Uterus (tissue), 4 donors: ENCODE measurements around the gene HLA-DPA1. TPM values are rescaled to one million over a fixed set of nuclear protein-coding genes. Genes with fewer than 3 reads are reported as not detected.

Experiments
- DNase-seq, 2 donors: peaks; one replicate each; pipeline ENCODE4 v3.0.0-alpha.2; 2019 to 2020
- H3K27ac ChIP-seq, 2 donors: fragments of 200-600 bp; sonication (generic); 1 replicate in 1 of 2; 2 replicates in 1 of 2; pipeline ENCODE4 v1.5.1; 2016 to 2018
- H3K27me3 ChIP-seq, 2 donors: fragments of 200-600 bp; sonication (generic); one replicate each; pipeline ENCODE4 v1.5.1; 2018 to 2019; ENCODE audit warnings: control low read depth in 1 of 2
- H3K36me3 ChIP-seq, 2 donors: fragments of 200-600 bp; sonication (generic); one replicate each; pipeline ENCODE4 v1.5.1; 2019; ENCODE audit warnings: control low read depth in 1 of 2
- H3K4me1 ChIP-seq, 2 donors: fragments of 200-600 bp; sonication (generic); one replicate each; pipeline ENCODE4 v1.5.1; 2018 to 2019; ENCODE audit warnings: control low read depth in 1 of 2
- H3K4me3 ChIP-seq, 2 donors: fragments of 200-600 bp; sonication (generic); 1 replicate in 1 of 2; 2 replicates in 1 of 2; pipeline ENCODE4 v1.5.1; 2018 to 2019; ENCODE audit warnings: mild to moderate bottlenecking in 1 of 2
- H3K9me3 ChIP-seq, 2 donors: fragments of 200-600 bp; sonication (generic); one replicate each; pipeline ENCODE4 v1.5.1; 2019; ENCODE audit warnings: control low read depth in 1 of 2
- POLR2A ChIP-seq, 2 donors: fragments of 450-650 bp; IDR thresholded peaks; one replicate each; pipeline ENCODE4 v1.6.1; 2016; ENCODE audit warnings: antibody characterized with exemption in 2 of 2, mild to moderate bottlenecking in 1 of 2, moderate library complexity in 1 of 2
- intact Hi-C: fragments of 100-400 bp; cut with DNase I; formaldehyde crosslinking; loops from one replicate; pipeline ENCODE4 v1.15.1; 2023; ENCODE audit warnings: low total_unique reads
- total RNA-seq, 4 donors: library from RNA; depleted of rRNA in 3 of 4; stranded (reverse); fragments of >200 nt in 3 of 4; gene quantifications; one replicate each; pipeline versions ENCODE4 v1.1.0 to v1.2.4, GENCODE V29; 2014 to 2023
- TF ChIP-seq, protein P1 (sequence below), 4 experiments: fragments of 200-600 bp in 2 of 4; fragments of 450-650 bp in 2 of 4; sonication (generic) in 2 of 4; IDR thresholded peaks; one replicate each; pipeline ENCODE4 v1.5.1; 2016 to 2019; ENCODE audit warnings: antibody characterized with exemption in 4 of 4, mild to moderate bottlenecking in 2 of 4, moderate library complexity in 1 of 4
- donor health status: DM: yes; HTN: yes; CAD: no.

The HLA-DPA1 gene
- total RNA-seq, 4 donors from 2014 or later = 48.0 to 187 (median 135) TPM

DNA sequence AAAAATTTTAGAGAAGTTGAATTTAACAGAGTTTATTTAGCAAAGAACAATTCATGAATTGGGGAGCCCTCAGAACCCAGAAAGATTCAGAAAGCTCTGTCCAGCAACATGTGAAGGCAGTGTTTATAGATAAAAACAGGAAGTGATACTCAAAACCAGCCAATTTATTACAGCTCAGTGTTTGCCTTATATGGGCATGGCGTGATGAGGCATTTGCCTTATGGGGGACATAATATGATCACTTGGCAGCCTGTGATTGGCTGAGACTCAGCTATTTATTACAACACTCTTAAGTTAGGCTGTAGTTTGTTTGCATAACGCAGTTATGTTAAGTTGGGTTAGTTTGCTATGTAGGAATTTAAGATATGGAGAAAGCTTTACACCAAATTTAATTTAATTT is 11.5 kb downstream of the HLA-DPA1 start:
- intact Hi-C loops = no loop called here
- no peak overlapping the region for H3K27ac ChIP-seq
- no peak for DNase-seq

DNA sequence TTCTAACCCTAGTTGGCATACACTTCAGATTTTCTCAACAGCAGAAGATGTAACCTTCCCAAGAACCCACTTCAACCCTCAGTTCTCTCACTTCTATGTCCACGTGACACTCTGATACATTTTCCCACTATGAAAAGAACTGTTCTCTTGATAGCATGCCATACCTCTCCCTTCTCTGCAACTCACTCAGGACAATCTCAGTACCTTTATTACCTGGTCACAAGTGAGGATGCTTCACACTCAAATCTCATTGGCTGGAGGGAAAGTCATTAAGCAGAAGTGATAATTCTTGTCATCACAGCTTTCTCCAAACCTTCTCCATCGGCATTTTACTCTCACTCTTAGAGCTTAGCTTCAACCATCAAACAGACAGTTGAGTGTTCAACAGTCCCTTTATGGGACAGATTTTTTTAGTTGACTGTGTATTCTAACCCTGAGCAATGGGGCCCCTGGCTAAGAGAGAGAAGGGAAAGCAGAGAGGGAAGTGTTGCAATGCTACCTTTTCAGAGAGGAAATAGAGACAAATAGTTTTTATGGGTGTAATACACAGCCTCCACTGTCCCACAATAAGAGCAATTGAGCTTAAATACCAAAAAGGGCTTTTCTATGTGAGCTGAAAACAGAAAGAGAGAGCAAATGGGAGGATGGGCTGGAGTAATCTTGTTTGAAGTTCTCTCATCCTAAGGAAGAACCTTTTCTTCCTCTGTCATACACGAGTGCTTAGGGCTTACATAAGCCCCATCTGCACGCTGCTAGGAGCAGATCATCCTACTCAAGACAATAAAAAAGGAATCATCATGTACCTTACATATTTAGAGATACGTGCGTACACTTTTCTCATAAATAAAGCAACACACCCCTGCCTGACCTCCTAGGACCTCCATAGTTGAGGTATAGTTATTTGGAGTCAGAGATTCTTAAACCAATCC is 16.0 kb downstream of the HLA-DPA1 start:
- H3K4me3 ChIP-seq = no peak overlapping the region
- intact Hi-C loops = no loop called here
- TF ChIP-seq, protein P1, sequence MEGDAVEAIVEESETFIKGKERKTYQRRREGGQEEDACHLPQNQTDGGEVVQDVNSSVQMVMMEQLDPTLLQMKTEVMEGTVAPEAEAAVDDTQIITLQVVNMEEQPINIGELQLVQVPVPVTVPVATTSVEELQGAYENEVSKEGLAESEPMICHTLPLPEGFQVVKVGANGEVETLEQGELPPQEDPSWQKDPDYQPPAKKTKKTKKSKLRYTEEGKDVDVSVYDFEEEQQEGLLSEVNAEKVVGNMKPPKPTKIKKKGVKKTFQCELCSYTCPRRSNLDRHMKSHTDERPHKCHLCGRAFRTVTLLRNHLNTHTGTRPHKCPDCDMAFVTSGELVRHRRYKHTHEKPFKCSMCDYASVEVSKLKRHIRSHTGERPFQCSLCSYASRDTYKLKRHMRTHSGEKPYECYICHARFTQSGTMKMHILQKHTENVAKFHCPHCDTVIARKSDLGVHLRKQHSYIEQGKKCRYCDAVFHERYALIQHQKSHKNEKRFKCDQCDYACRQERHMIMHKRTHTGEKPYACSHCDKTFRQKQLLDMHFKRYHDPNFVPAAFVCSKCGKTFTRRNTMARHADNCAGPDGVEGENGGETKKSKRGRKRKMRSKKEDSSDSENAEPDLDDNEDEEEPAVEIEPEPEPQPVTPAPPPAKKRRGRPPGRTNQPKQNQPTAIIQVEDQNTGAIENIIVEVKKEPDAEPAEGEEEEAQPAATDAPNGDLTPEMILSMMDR (IDR thresholded peaks at IDR 0.05) = no peak
- H3K9me3 ChIP-seq = no peaks in the 10 kb centered on the region
- H3K36me3 ChIP-seq = no peaks in the 10 kb centered on the region
- no peak for DNase-seq
- H3K27ac ChIP-seq = no peak overlapping the region
- no peaks in the 10 kb centered on the region for H3K4me1 ChIP-seq
- H3K27me3 ChIP-seq = no peaks in the 10 kb centered on the region

More for the DNA sequence above, 11.5 kb downstream of the HLA-DPA1 start:
- TF ChIP-seq, protein P1 (IDR thresholded peaks at IDR 0.05) = no peak
- TF ChIP-seq POLR2A (IDR thresholded peaks at IDR 0.05) = no peak
- Histone ChIP-seq H3K36me3 (no peaks in the 10 kb centered on the region), H3K27me3 (no peaks in the 10 kb centered on the region), H3K4me1 (no peaks in the 10 kb centered on the region), H3K4me3 (no peak overlapping the region), H3K9me3 (no peaks in the 10 kb centered on the region)

DNA sequence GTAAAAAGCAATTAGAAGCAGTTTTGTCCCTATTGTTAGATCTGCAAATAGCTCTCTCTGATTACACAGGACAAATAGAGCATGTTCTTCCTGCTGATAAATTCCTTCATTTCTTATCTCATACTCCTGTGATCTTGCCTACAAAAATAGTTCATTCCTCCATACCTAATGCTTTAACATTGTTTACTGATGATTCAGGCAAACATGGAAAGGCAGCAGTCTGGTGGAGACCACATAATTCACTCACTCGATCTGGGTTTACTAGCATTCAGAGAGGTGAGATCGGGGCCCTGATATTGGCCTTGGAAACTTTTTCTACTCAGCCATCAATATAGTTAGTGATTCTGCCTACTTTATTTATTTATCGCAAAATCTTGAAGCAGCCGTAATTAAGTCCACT is 20.2 kb downstream of the HLA-DPA1 start:
- Histone ChIP-seq H3K4me1 (no peaks in the 10 kb centered on the region), H3K27me3 (no peaks in the 10 kb centered on the region), H3K4me3 (no peak overlapping the region), H3K27ac (no peak overlapping the region), H3K9me3 (no peaks in the 10 kb centered on the region), H3K36me3 (no peaks in the 10 kb centered on the region)
- DNase-seq = no peak
- intact Hi-C loops = no loop called here
- TF ChIP-seq POLR2A (IDR thresholded peaks at IDR 0.05) = no peak
- TF ChIP-seq, protein P1 (IDR thresholded peaks at IDR 0.05) = no peak

DNA sequence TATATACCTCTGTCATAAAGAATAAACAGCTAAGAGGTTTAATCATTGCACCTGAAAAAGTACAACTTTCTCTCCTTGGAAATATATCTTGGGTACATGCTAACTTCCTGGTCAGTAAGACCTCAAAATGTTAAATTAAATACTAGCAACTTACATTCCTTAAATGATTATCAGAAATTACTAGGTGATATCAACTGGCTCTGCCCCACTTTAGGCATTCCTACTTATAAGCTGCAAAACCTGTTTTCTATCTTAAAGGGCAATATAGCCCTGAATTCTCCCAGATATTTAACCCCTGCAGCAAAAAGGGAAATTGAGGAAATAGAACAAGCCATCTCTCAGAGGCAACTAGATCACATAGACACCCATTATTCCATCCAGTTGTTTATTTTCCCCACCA is 20.8 kb downstream of the HLA-DPA1 start:
- TF ChIP-seq, protein P1 (IDR thresholded peaks at IDR 0.05) = no peak
- no peak for TF ChIP-seq POLR2A (IDR thresholded peaks at IDR 0.05)
- Histone ChIP-seq H3K4me3 (no peak overlapping the region), H3K27me3 (no peaks in the 10 kb centered on the region), H3K36me3 (no peaks in the 10 kb centered on the region), H3K9me3 (no peaks in the 10 kb centered on the region), H3K27ac (no peak overlapping the region), H3K4me1 (no peaks in the 10 kb centered on the region)
- no peak for DNase-seq
- intact Hi-C loops = no loop called here

DNA sequence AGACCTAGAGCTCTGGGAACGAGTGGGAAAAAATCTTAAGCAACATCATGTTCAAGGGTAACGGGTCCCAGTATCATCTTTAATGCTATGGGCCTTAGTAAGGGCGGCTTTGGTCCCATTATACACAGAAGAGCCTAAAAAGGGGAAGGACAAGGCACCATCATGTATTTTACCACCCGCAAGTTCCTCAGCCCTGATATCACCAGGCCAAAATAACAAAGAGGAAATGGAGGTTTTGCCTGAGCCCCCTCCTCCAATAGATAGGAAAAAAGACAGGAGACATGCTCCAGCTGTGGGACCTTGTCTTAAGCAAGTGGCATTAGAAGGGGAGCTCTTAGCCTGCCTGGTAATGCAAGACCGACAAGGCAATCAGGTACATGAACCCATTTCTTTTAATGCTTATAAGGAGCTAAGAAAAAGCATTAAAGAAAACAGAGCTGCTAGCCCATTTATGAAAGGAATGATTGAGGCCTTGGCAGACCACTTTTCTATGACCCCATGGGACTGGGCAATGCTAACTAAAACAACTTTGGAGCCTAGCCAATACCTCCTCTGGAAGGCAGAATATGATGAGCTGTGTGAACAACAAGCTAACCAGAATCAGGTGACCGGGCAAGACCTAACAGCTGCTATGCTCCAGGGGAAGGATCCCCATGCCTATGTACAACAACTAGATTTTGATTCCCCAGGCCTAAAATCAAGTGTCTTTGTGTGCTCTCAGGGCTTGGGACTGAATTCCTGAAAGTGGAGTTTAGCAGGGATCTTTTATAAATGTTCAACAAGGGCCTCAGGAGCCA is 23.2 kb downstream of the HLA-DPA1 start:
- intact Hi-C loops = no loop called here
- DNase-seq = no peak

More for the DNA sequence above, 23.2 kb downstream of the HLA-DPA1 start:
- Histone ChIP-seq H3K4me3 (no peak overlapping the region), H3K27me3 (no peaks in the 10 kb centered on the region), H3K9me3 (no peaks in the 10 kb centered on the region), H3K36me3 (no peaks in the 10 kb centered on the region), H3K27ac (no peak overlapping the region), H3K4me1 (no peaks in the 10 kb centered on the region)
- TF ChIP-seq, protein P1 (IDR thresholded peaks at IDR 0.05) = no peak
- TF ChIP-seq POLR2A (IDR thresholded peaks at IDR 0.05) = no peak
